Measurements from ENCODE around the gene NEURL1B.
"Not testable (repeated sequence)": the region's sequence is repeated elsewhere in the genome, so short reads cannot be mapped to it uniquely, and the experiment has no call there.

Gene NEURL1B

GRCh38 chr5:172701291-172701656 is 60.2 kb downstream of the NEURL1B start:
- Histone ChIP-seq H3K4me3 (ENCODE audit: low read depth in 1 of 2, low read length in 2 of 2) (no peak overlapping the region), H3K27ac (ENCODE audit: low read depth, low read length) (no peak overlapping the region), H3K9me3 (ENCODE audit: low read length) (no peaks in the 10 kb centered on the region), H3K9ac (ENCODE audit: low read length) (no peak overlapping the region), H3K4me1 (ENCODE audit: insufficient read depth, low read length) (peaks cover 11% of the 10 kb centered on the region), H3K27me3 (ENCODE audit: control insufficient read depth in 1 of 2, insufficient read depth in 2 of 2, low read length in 2 of 2) (no peaks in the 10 kb centered on the region), H3K36me3 (ENCODE audit: insufficient read depth, low read length) (no peaks in the 10 kb centered on the region)

GRCh38 chr5:172703952-172704351 is 62.9 kb downstream of the NEURL1B start:
- no peak overlapping the region for H3K9ac ChIP-seq (ENCODE audit: low read length)
- no peaks in the 10 kb centered on the region for H3K27me3 ChIP-seq (ENCODE audit: control insufficient read depth in 1 of 2, insufficient read depth in 2 of 2, low read length in 2 of 2)
- H3K27ac ChIP-seq (ENCODE audit: low read depth, low read length): no peak overlapping the region

GRCh38 chr5:172705576-172706084 is 64.6 kb downstream of the NEURL1B start:
- H3K9ac ChIP-seq (ENCODE audit: low read length): no peak overlapping the region
- no peak overlapping the region for H3K4me3 ChIP-seq (ENCODE audit: low read depth in 1 of 2, low read length in 2 of 2)
- H3K27ac ChIP-seq (ENCODE audit: low read depth, low read length): no peak overlapping the region
- no peaks in the 10 kb centered on the region for H3K36me3 ChIP-seq (ENCODE audit: insufficient read depth, low read length)
- H3K9me3 ChIP-seq (ENCODE audit: low read length): no peaks in the 10 kb centered on the region
- no peaks in the 10 kb centered on the region for H3K27me3 ChIP-seq (ENCODE audit: control insufficient read depth in 1 of 2, insufficient read depth in 2 of 2, low read length in 2 of 2)
- H3K4me1 ChIP-seq (ENCODE audit: insufficient read depth, low read length): no peaks in the 10 kb centered on the region

More at GRCh38 chr5:172703952-172704351, 62.9 kb downstream of the NEURL1B start:
- Histone ChIP-seq H3K9me3 (ENCODE audit: low read length) (no peaks in the 10 kb centered on the region), H3K4me3 (ENCODE audit: low read depth in 1 of 2, low read length in 2 of 2) (no peak overlapping the region), H3K36me3 (ENCODE audit: insufficient read depth, low read length) (no peaks in the 10 kb centered on the region), H3K4me1 (ENCODE audit: insufficient read depth, low read length) (no peaks in the 10 kb centered on the region)

GRCh38 chr5:172706796-172707195 is 65.7 kb downstream of the NEURL1B start:
- no peak overlapping the region for H3K9ac ChIP-seq (ENCODE audit: low read length)
- H3K27ac ChIP-seq (ENCODE audit: low read depth, low read length): no peak overlapping the region
- no peak overlapping the region for H3K4me3 ChIP-seq (ENCODE audit: low read depth in 1 of 2, low read length in 2 of 2)
- H3K4me1 ChIP-seq (ENCODE audit: insufficient read depth, low read length): no peaks in the 10 kb centered on the region
- H3K36me3 ChIP-seq (ENCODE audit: insufficient read depth, low read length): no peaks in the 10 kb centered on the region
- no peaks in the 10 kb centered on the region for H3K27me3 ChIP-seq (ENCODE audit: control insufficient read depth in 1 of 2, insufficient read depth in 2 of 2, low read length in 2 of 2)
- no peaks in the 10 kb centered on the region for H3K9me3 ChIP-seq (ENCODE audit: low read length)

GRCh38 chr5:172707285-172708182 is 66.5 kb downstream of the NEURL1B start:
- Histone ChIP-seq H3K36me3 (ENCODE audit: insufficient read depth, low read length) (no peaks in the 10 kb centered on the region), H3K4me3 (ENCODE audit: low read depth in 1 of 2, low read length in 2 of 2) (no peak overlapping the region), H3K9me3 (ENCODE audit: low read length) (no peaks in the 10 kb centered on the region), H3K9ac (ENCODE audit: low read length) (no peak overlapping the region), H3K4me1 (ENCODE audit: insufficient read depth, low read length) (no peaks in the 10 kb centered on the region), H3K27ac (ENCODE audit: low read depth, low read length) (no peak overlapping the region), H3K27me3 (ENCODE audit: control insufficient read depth in 1 of 2, insufficient read depth in 2 of 2, low read length in 2 of 2) (no peaks in the 10 kb centered on the region)

GRCh38 chr5:172708183-172708505 is 67.1 kb downstream of the NEURL1B start:
- no peak overlapping the region for H3K9ac ChIP-seq (ENCODE audit: low read length)
- H3K9me3 ChIP-seq (ENCODE audit: low read length): no peaks in the 10 kb centered on the region
- H3K4me1 ChIP-seq (ENCODE audit: insufficient read depth, low read length): peaks cover 1% of the 10 kb centered on the region
- H3K27ac ChIP-seq (ENCODE audit: low read depth, low read length): no peak overlapping the region
- H3K27me3 ChIP-seq (ENCODE audit: control insufficient read depth in 1 of 2, insufficient read depth in 2 of 2, low read length in 2 of 2): no peaks in the 10 kb centered on the region
- no peaks in the 10 kb centered on the region for H3K36me3 ChIP-seq (ENCODE audit: insufficient read depth, low read length)
- no peak overlapping the region for H3K4me3 ChIP-seq (ENCODE audit: low read depth in 1 of 2, low read length in 2 of 2)

- Histone ChIP-seq H3K9ac (ENCODE audit: low read length) (no peak overlapping the region), H3K36me3 (ENCODE audit: insufficient read depth, low read length) (no peaks in the 10 kb centered on the region), H3K9me3 (ENCODE audit: low read length) (no peaks in the 10 kb centered on the region), H3K27me3 (ENCODE audit: control insufficient read depth in 1 of 2, insufficient read depth in 2 of 2, low read length in 2 of 2) (no peaks in the 10 kb centered on the region), H3K4me3 (ENCODE audit: low read depth in 1 of 2, low read length in 2 of 2) (no peak overlapping the region), H3K27ac (ENCODE audit: low read depth, low read length) (no peak overlapping the region), H3K4me1 (ENCODE audit: insufficient read depth, low read length) (peaks cover 16% of the 10 kb centered on the region)
These were observed 69.6 kb downstream of the NEURL1B start for GRCh38 chr5:172710676-172711075.

GRCh38 chr5:172711321-172711861 is 70.3 kb downstream of the NEURL1B start:
- H3K4me3 ChIP-seq (ENCODE audit: low read depth in 1 of 2, low read length in 2 of 2); H3K27me3 ChIP-seq (ENCODE audit: control insufficient read depth in 1 of 2, insufficient read depth in 2 of 2, low read length in 2 of 2); H3K9me3 ChIP-seq (ENCODE audit: low read length); H3K9ac ChIP-seq (ENCODE audit: low read length); H3K36me3 ChIP-seq (ENCODE audit: insufficient read depth, low read length); H3K27ac ChIP-seq (ENCODE audit: low read depth, low read length): not testable (repeated sequence)
- peaks cover 16% of the 10 kb centered on the region for H3K4me1 ChIP-seq (ENCODE audit: insufficient read depth, low read length)

- no peak overlapping the region for H3K9ac ChIP-seq (ENCODE audit: low read length)
- no peak overlapping the region for H3K27ac ChIP-seq (ENCODE audit: low read depth, low read length)
- no peaks in the 10 kb centered on the region for H3K27me3 ChIP-seq (ENCODE audit: control insufficient read depth in 1 of 2, insufficient read depth in 2 of 2, low read length in 2 of 2)
- no peak overlapping the region for H3K4me3 ChIP-seq (ENCODE audit: low read depth in 1 of 2, low read length in 2 of 2)
- peaks cover 22% of the 10 kb centered on the region for H3K4me1 ChIP-seq (ENCODE audit: insufficient read depth, low read length)
- no peaks in the 10 kb centered on the region for H3K36me3 ChIP-seq (ENCODE audit: insufficient read depth, low read length)
- no peaks in the 10 kb centered on the region for H3K9me3 ChIP-seq (ENCODE audit: low read length)
These were observed 71.5 kb downstream of the NEURL1B start for GRCh38 chr5:172712610-172713009.

GRCh38 chr5:172713113-172713808 is 72.2 kb downstream of the NEURL1B start:
- Histone ChIP-seq H3K27me3 (ENCODE audit: control insufficient read depth in 1 of 2, insufficient read depth in 2 of 2, low read length in 2 of 2) (no peaks in the 10 kb centered on the region), H3K9ac (ENCODE audit: low read length) (no peak overlapping the region), H3K27ac (ENCODE audit: low read depth, low read length) (no peak overlapping the region), H3K36me3 (ENCODE audit: insufficient read depth, low read length) (no peaks in the 10 kb centered on the region), H3K9me3 (ENCODE audit: low read length) (no peaks in the 10 kb centered on the region), H3K4me1 (ENCODE audit: insufficient read depth, low read length) (peaks cover 22% of the 10 kb centered on the region), H3K4me3 (ENCODE audit: low read depth in 1 of 2, low read length in 2 of 2) (peak overlapping the region in 1 of 2 donors; percentile 38)

GRCh38 chr5:172713809-172714490 is 72.9 kb downstream of the NEURL1B start:
- Histone ChIP-seq H3K9me3 (ENCODE audit: low read length) (no peaks in the 10 kb centered on the region), H3K4me3 (ENCODE audit: low read depth in 1 of 2, low read length in 2 of 2) (no peak overlapping the region), H3K9ac (ENCODE audit: low read length) (no peak overlapping the region), H3K4me1 (ENCODE audit: insufficient read depth, low read length) (peaks cover 22% of the 10 kb centered on the region), H3K27me3 (ENCODE audit: control insufficient read depth in 1 of 2, insufficient read depth in 2 of 2, low read length in 2 of 2) (no peaks in the 10 kb centered on the region), H3K36me3 (ENCODE audit: insufficient read depth, low read length) (no peaks in the 10 kb centered on the region), H3K27ac (ENCODE audit: low read depth, low read length) (no peak overlapping the region)
